GM18870 (cell line): ENCODE results near the gene PTP4A1.
"Not testable (repeated sequence)": the region's sequence is repeated elsewhere in the genome, so short reads cannot be mapped to it uniquely, and the experiment has no call there.

Source experiments
- ATAC-seq: cut with Tn5 transposase; IDR thresholded peaks from one replicate; pipeline ENCODE4 v1.9.1; 2021; ENCODE audit warnings: moderate library complexity; ENCODE audit not compliant: unreplicated experiment

Gene PTP4A1

DNA sequence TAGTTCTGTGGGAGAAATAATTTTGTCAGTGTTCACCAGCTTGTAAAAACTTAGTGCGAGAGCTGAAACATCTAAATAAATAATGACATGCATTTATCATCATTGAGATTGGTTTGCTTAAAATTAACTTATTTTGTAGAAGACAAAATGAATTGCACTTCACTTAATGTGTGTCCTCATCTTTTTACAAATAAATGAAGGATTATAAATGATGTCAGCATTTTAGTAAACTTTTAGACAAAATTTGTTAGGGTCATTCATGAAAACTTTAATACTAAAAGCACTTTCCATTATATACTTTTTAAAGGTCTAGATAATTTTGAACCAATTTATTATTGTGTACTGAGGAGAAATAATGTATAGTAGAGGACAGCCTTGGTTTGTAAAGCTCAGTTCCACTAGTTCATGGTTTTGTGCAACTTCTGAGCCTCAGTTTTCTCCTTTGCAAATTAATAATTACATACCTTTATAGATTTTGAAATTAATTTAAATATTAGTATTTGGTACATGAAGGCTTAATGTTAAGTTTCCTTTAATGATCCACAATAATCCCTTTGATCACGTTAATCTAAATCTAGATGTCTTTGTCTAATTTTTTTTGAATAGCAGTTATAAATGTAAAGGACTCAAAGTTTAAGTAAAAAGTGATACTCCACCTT lies 9.2 kb downstream of the PTP4A1 start:
- no peak for ATAC-seq

DNA sequence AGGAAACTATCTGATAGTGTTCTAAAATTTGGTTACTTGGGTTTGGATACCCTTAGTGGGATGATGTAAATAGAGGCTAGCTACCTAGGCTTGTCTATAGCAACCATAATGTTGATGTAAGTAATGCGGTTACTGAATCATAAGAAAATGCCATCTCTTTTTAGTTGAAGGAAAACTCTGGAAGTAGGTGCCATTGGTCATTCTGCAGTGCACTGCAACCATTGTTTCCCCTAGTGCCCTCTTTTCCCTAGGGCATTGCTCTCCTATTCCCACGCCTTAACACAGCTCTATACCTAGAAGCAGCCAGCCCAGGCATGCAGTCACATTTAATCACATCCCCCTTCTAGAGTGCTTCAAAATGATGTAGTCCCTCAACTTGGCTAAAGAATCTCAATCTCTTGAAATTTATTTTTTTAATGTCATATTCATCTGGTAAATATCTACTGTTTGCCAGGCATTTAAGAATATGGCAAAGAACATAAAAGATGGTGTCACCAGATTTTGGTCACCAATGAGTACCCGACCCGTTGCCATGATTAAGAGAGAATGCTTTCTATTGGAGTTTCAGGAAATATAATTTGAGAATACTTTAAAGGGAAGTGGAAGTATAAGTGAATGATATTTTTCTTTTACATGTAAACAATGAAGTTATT lies 10.4 kb downstream of the PTP4A1 start:
- ATAC-seq = no peak

DNA sequence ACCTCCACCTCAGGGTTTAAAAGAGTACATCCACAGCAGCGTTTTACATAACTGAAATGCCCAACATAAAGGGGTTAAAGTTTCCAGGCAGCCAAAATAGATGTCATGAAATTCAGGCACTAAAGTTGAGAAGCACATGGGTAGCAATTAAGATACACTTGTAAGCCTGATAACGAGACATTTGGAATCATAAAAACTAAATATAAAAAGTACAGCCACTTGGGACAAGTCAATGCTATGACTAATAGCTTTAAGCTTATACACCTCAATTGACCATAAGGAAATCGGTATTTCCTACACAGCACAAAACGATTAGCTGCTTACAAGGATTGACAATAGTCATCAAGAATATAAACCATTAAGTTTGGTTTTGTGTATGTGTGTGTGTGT lies 11.8 kb downstream of the PTP4A1 start:
- ATAC-seq = no peak

DNA sequence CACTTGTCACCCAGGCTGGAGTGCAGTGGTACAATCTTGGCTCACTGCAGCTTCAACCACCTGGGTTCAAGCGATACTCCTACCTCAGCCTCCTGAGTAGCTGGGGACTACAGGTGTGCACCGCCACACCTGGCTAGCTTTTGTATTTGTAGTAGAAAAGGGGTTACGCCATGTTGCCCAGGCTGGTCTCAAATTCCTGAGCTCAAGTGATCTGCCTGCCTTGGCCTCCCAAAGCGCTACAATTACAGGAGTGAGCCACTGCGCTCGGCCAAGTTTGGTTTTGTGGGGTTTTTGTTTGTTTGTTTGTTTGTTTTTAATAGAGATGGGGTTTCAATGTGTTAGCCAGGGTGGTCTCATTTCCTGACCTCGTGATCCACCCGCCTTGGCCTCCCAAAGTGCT lies 12.3 kb downstream of the PTP4A1 start:
- no peak for ATAC-seq

DNA sequence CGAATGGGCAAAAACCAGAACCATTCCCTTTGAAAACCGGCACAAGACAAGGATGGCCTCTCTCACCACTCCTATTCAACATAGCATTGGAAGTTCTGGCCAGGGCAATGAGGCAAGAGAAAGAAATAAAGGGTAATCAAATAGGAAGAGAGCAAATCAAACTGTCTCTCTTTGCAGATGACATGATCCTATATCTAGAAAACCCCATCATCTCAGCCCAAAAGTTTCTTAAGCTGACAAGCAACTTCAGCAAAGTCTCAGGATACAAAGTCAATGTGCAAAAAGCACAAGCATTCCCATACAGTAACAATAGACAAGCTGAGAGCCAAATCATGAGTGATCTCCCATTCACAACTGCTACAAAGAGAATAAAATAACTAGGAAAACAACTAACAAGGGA lies 13.4 kb downstream of the PTP4A1 start:
- not testable (repeated sequence) for ATAC-seq

DNA sequence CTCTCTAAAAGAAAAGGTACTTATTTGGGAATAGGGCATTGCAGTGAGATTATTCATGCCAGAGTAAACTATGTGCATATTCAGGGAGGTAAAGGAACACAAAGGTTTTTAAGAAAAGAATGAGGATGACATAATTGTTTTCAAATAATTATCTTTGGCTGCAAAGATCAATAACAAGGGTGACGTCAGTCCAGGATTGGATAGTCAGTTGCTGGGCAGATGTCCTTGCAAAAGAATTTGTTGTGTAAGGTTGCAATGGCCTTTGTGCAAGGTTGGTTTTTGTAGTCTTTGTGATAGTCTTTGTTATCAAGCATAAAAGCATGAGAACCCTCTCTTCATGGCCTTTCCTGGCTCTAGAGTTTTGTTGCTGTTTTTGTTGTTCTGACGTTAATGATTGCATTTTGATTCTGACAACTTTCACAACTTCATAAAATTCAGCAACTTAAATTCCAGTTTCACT lies 17.7 kb downstream of the PTP4A1 start:
- no peak for ATAC-seq

DNA sequence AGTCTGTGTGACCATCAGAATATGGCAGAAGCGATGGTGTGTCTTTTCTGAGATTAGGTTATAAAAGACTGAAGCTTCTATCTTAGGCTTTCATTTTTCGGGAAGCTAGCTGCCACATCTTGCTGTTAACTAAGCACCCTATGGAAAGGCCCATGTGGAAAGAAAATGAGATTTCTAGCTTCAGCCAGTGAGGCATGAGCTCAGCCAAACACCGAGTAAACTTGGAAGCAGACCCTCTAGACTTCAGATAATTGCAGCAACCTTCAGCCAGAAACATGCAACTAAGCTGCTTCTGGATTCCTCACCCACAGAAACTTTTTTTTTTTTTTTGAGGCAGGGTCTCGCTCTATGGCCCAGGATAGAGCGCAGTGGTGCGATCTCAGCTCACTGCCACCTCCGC lies 20.6 kb downstream of the PTP4A1 start:
- no peak for ATAC-seq

DNA sequence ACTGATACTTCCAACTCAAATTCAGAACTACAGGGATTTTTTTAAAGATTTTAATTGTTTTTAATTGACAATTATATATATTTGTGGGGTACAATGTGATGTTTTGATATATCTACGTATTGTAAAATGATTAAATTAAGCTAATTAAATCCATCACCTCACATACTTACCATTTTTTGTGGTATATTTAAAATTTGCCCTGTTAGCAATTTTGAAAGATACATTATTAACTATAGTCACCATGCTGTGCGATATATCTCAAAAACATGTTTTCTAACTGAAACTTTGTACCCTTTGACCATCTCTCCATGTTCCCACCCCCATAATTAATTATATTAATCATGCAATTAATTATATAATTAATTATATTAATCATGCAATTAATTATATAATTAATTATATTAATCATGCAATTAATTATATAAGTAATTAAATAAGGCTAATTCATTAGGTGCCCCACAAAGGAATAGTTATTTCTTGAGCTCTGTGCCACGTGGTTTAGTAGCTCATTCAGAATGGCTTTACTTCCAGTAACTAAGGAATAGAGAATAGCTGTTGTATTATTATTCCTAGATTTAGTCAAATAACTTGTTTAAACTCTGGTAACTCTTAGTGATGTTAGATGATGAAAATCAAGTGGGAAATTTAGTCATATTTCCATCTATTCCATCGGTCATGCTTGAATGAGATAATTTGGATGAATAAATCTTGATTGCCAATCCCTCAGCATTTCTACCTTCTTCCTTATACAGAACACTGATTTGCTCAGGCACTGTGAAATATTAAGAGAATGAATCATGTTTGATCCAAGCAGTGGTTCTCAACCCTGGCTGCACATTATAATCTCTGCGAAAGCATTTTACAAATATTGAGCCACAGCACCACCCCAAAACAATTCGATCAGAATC lies 25.1 kb downstream of the PTP4A1 start:
- no peak for ATAC-seq

DNA sequence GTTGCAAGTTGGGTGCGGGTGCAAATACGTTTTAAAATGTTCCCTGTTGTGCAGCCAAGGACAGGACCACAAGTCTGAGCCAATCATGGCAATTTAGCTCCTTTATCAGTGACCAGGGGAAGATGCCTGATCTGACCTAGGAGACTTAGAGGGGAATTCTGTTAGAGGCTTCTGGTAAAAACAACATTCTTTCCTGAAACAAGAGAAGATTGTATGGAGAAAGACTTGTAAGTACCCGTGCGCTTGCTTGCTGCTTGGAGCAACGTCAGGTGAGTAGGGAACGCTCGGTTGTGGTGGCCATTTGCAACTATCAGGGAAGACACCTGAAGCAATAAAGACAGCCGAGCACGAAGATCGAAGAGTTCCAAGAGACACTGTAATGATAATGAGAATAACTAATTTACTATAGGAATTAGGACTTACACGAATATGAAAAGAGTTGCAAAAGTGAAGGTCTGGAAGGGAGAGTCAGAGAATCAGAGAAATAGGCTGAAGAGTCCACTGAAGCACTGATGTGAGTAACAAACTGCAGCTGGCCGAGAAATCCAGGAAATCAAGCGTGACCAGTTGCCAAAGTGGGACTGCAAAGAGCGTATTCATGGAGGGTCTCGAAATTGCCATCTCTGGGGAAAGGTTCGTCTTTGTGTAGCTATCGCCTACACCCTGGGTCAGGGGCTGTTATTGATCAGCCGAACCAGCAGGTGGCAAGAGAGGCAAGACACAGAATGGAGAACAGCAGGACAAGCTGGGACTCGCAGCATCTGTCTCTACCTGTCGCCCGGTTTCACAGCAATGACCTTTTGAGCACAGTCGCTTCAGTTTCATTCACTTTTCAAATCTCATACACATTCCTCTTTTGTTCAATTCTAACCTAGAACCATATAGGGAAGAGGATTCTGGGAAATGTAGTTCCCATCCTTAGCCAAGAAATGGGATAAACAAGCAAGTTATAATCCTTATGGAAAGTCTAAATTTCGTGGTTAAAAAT lies 26.1 kb downstream of the PTP4A1 start:
- ATAC-seq = peak; percentile 99

DNA sequence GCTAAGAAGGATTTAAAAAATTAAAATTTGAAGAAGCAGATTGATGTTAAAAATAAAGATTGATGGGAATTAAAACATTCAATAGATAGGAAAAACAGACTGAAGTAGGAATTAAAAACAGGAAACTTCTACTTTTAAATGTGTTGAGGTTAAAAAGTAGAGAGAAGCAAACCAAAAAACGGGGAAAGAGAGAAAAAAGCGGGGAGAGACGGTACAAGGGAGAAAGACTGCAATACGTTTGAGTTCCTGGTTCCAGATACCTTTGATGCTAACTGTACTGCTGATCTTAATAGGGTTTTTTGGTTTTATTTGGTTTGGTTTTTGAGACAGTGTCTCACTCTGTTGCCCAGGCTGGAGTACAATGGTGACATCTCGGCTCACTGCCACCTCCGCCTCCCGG lies 27.0 kb downstream of the PTP4A1 start:
- ATAC-seq = no peak

DNA sequence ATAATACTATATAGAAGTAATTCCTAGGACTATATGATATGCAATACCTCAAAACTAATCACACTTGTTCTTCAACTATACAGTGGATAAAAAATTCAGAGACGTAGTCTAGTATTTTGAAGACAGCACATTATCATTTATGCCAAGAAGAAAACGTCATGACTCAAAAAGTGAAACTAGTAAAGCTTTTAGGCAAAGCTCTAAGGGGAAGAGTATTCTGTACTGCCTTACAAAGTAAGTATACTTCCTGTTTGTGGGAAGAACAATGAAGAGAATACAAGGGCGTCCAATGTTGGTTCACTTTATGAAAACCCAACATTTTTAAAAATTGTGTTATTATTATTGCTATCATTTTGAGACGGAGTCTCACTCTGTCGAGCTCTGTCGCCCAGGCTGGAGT lies 27.9 kb downstream of the PTP4A1 start:
- no peak for ATAC-seq

DNA sequence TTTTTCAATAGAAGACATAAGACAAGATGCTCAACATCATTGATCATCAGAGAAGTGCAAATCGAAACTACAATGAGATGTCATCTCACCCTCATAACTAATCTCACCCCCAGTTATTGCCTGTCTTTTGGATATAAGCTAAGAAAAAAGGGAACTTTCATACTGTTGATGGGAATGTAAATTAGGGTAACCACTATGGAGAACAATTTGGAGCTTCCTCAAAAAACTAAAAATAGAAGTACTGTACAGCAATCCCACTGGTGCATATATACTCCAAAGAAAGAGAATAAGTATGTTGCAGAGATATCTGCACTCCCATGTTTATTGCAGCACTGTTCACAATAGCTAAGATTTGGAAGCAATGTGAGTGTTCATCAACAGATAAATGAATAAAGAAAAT lies 37.0 kb downstream of the PTP4A1 start:
- no peak for ATAC-seq

DNA sequence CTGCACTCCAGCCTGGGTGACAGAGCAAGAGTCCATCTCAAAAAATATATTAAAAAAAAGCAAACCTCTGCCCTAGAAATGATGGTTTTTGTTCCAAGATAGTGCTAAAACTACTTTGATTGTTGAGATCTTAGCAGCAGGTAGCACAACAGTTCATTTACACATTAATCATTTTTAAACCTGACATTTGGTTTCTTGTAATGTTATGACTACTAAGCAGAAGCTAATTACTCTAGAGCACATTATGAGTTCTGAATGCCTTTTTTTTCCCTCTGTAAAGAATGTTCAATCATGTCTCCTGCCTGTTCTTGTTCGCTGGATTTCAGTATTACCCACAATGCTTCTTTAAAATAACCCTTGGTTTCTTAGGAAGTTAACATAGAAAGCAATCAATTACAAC lies 38.7 kb downstream of the PTP4A1 start:
- peak; percentile 82 for ATAC-seq

DNA sequence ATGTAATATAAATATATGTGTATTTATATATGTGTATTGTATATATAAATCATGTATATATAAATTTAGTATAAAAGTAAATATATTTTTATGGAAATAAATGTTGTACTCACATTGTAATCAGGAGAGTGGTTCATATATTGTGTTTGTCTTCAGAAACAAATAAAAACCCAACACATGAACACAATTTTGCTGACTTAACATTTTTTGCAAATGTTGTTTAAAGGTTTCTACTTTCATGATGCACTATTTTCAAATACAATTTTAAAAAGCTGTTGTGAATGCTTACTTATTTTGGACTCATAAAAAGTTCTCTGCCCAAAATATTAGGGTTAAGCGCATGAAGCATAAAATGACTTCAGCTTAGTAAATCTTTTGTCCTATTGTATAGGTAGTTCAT lies 39.3 kb downstream of the PTP4A1 start:
- no peak for ATAC-seq

DNA sequence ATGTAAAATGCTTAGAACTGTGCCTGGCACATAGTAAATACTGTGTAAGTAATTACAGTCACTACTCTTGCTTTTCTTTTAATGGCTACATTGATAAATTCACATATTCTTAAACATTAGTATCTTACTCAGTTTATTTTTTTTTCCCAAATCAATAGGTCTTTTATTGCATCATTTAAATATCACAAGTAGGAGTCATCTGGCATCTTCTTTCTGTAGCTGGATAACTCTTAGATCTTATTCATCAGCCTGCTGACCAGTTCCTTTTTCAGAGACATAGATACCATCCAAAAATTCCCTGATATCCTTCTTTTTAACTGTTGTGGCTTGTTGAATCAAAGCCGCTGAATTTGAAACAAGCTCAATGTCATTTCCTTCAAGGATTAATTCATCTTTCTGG lies 43.3 kb downstream of the PTP4A1 start:
- no peak for ATAC-seq
